ENCODE data around the gene CITED2.

Gene CITED2

GRCh38 chr6:139344186-139344963, 30.1 kb downstream of the CITED2 start:
- H3K27ac ChIP-seq: no peak overlapping the region
- no peak for TF ChIP-seq CTCF (conservative IDR thresholded peaks at IDR 0.05)

GRCh38 chr6:139343052-139343750, 31.2 kb downstream of the CITED2 start:
- TF ChIP-seq CTCF (conservative IDR thresholded peaks at IDR 0.05): no peak
- no peak overlapping the region for H3K27ac ChIP-seq

GRCh38 chr6:139341060-139341459, 33.4 kb downstream of the CITED2 start:
- H3K27ac ChIP-seq: no peak overlapping the region
- no peak for TF ChIP-seq CTCF (conservative IDR thresholded peaks at IDR 0.05)

DNA sequence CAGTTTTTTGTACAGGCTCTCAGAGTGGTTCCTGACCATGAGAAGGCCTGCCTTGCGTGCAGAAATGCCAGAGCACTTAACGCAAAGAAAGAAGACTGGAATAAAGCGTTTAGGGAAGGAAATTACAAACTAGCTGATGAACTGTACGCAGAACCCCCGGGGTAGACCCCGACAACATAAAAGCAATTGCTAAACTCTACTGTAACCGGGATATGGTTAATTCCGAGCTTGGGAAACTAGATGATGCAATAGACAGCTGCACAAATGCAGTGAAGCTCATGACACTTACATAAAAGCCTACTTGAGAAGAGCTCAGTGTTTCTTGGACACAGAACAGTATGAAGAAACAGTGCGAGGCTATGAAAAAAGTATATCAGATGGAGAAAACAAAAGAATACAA, 35.7 kb downstream of the CITED2 start:
- TF ChIP-seq CTCF (conservative IDR thresholded peaks at IDR 0.05): no peak

GRCh38 chr6:139337830-139338229, 36.6 kb downstream of the CITED2 start:
- H3K27ac ChIP-seq: no peak overlapping the region
- no peak for TF ChIP-seq CTCF (conservative IDR thresholded peaks at IDR 0.05)

More for the DNA sequence above, 35.7 kb downstream of the CITED2 start:
- H3K27ac ChIP-seq: no peak overlapping the region

GRCh38 chr6:139337001-139337400, 37.4 kb downstream of the CITED2 start:
- TF ChIP-seq CTCF (conservative IDR thresholded peaks at IDR 0.05): no peak
- H3K27ac ChIP-seq: no peak overlapping the region

DNA sequence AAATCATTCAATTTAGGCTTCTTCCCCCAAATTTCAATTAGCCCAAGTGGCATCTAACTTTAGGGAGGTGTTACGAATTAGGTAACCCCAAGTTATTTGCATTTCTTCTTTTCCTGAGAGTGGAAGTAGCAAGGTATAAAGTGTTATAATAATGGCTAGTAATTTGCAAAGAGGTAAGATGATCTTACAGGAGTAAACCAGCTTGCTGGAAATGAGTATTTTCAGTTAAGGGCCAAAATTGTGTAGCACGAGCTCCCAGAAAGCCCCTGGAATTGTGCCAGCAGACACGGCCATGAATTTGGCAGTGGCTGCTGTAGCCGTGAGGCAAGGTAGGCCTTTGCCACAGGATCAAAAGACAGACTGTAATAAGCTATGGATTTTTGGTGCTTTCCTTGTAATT, 38.0 kb downstream of the CITED2 start:
- no peak overlapping the region for H3K27ac ChIP-seq
- TF ChIP-seq CTCF (conservative IDR thresholded peaks at IDR 0.05): no peak

All from VCaP (cell line).